HG02840 (cell line): ENCODE results near the gene MALL.
"Not testable (repeated sequence)": the region's sequence is repeated elsewhere in the genome, so short reads cannot be mapped to it uniquely, and the experiment has no call there.

Experiments
- ATAC-seq: cut with Tn5 transposase; IDR thresholded peaks from one replicate; pipeline ENCODE4 v1.9.1; 2021; ENCODE audit warnings: mild to moderate bottlenecking, moderate library complexity, moderate number of reproducible peaks; ENCODE audit not compliant: unreplicated experiment, low FRiP score

The MALL gene

DNA sequence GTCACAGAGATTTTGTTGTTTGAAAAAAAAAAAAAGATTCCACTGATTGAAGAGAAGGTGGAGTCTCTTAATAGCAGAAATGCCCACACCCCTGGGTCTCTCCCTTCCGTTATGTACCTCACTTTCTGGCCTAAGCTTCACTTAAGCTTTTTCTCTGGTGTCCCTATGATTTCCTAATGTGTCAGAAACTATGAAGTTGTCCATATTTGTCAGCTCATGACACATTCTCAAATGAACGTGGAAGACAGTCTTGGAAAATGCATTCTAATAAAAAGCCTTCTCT lies 5.4 kb upstream of the MALL start:
- no peak for ATAC-seq

DNA sequence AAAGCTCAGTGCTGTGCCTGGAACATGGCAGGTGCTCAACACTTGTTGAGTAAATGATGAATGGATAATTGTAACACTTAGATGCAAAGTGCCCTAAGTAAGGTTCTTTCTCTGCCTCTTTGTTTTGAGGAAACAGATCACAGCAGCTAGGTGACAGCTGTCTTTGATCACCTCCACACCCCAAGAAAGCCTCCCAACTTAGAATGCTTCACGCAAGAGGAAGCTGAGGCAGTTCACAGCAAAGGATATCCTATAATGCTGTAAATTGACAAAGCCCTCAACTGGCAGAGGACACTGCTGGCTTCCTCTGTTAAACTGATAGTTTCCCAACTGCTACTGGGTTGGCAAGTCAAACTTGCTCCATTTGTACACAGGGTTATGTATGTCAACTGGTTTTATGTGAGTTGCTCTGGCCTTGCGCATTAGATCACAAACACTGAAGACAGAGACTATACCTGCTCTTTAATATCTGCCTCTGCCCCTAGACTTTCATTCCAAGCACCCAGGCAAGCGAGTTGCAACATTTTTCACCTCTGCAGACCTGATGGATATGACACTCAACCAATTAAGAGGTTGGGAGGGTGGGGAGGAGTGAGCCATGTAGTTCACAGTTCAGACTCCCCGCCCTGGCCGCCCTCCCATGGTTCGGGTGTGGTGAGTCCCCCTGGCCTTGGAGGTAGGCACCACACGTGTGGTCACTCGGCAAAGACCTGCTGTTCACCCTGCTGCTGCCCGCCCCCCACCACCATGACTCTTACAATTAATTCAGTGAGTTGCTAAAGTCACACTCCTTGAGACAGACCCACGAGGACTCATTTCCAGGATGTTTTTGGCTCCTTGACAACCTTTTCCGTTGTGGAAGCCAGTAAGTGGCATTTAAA lies 4.8 kb upstream of the MALL start:
- ATAC-seq: no peak

DNA sequence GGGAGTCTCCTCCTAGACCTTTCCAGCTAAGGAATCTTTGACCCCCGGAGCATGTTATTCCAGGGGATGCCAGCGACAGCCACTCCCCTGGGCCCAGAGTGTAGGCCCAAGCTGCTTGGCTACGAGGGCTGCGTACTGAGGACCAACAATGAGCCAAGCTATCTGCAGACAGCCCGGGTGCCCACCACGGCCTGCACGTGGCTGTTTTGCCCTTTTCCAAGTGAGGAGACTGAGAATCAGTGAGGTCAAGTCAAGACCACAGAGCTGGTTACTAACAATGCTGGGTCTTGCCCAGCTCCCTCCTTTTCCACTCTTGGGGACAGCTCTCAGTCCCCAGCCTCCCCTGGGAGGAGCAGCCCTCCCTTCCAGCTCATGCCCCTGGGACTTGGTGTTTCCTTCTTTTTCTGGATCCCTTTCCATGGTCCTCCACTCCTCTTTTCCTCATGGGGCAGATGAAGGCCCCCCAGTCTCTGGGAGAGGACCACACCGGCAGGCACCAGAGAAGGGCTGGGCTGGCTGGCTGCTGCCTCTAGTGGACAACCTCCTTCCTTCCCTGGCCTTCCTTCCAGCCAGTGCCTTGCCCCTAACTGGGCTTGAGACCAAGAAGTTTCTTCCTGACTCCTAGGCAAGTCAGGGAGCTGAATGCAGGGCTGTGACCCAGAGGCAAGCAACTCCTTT lies 550 bp upstream of the MALL start:
- no peak for ATAC-seq

DNA sequence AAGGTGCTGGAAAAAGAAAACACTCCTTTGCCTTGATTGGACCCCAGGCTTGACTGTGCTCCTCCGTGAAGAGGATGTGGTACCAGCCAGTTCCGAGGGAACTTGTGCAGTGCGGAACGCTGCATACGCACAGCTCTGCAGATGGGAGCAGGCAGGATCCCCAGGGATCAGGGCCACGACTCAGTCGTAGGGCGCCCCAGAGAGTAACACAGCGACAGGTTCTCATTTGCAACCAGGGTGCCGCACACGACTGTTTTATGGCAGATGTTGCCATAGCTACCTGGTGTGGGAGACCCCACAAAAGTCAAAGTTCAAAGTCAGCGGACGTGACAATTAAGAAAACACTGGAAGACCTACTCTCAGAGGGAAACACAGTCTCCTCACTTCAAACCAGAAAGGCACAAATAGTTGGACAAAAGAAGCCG lies 779 bp downstream of the MALL start:
- ATAC-seq: no peak

DNA sequence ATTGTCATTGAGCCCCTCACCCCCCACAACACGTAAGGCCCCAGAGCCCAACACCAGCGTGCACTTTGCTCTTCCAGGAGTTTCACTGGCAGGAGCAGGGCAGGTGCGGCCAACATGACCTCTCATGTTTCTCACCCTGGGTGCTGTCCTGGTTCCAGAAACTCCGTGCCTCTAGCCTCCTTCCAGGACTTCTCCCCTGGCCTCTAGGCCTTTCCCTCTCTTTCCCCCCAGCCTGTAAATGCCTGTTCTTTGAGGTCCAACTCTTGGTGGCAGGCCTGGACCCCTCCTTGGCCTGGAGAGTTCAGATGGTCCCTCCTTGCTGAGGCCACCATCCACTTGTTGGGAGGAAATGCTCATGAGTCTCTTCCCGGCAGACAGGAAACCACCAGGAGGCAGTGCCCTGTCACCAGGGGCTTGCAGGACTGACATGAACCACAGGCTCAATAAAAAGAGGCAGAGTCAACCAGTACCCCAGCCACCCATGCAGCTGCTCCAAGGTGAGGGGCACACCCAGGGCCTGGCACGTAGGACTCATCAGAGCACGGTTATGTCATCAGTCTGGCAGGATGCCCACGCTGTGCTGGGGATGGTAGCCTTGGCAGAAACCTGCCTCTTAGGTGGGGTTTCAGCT lies 1.5 kb downstream of the MALL start:
- no peak for ATAC-seq

DNA sequence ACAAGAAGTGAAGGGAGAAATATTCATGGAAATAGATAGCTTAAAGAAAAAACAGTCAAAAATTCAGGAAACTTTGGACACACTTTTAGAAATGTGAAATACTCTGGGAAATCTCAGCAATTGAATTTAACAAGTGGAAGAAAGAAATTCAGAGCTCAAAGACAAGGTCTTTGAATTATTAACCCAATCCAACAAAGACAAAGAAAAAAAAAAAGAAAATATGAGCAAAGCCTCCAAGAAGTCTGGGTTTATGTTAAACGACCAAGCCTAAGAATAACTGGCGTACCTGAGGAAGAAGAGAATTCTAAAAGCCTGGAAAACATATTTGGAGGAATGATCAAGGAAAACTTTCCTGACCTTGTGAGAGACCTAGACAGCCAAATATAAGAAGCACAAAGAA lies 7.3 kb downstream of the MALL start:
- ATAC-seq: not testable (repeated sequence)

DNA sequence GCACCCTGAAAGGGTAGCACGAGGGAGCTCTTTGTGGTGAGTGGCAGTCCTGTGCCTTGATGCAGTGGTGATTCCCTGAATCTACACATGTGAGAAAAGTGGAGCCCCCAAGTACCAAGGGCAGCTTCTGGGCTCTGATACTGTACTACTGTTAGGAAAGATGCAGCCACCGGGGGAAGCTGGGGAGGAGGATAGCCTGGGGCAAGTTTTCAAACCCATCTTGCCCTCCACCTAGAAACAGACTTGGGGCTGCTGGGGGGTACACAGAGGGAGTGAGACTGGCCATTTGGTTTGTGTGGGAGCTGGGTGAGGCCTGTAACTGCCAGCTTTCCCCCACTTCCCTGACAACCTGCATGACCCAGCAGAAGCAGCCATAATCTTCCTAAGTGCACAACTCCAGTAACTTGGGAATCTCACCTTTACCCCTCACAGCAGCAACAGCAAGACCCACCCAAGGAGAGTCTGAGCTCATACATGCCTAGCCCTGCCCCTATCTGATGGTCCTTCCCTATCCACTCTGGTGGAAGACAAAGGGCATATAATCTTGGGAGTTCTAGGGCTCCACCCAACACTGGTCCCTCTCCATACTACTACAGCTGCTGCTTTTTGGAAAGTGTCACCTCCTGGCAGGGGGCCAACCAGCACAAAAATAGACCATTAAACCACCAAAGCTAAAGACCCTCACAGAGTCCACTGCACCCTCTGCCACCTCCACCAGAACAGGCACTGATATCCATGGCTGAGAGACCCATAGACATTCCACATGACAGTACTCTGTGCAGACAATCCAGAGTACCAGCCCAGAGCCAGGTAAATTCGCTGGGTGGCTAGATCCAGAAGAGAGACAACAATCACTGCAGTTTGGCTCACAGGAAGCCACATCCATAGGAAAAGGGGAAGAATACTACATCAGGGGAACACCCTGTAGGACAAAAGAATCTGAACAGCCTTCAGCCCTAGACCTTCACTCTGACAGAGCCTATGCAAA lies 8.2 kb downstream of the MALL start:
- no peak for ATAC-seq

DNA sequence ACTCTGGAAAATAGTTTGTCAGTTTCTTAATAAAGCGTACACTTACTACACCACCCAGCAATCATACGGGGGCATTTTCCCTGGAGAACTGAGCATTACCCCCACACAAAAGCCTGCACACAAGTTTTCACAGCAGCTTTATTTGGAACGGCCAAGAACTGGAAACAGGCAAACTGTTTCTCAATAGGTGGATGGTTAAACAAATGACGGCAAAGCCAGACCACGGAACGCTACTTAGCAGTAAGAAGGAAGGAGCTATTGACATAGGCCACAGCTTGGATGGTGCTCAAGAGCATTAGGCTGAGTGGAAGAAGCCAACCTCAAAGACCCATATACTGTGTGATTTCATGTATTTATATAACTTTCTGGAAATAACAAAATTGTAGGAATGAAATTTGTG lies 9.0 kb downstream of the MALL start:
- no peak for ATAC-seq

- no peak for ATAC-seq
Observed at GRCh38 chr2:110105608-110106467, 9.8 kb downstream of the MALL start.

DNA sequence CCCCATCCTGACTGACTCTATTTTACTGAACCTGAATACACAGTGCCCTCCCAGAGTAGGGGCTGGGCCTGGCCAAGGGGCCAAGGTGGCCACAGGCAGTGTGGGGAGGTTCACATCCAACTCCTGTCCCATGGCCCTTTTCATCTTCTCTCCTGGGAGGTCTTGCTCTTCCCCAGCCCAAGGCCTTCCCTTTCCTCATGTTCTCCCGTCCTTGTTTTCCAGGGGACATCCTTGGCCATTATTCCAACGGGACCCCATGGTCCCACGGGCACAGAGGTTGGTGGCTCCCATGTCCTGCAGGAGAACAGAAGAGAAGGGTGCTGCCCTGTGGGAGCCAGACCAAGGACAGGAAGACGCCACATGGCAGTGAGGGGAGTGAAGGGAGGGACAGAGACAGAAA lies 10.4 kb downstream of the MALL start:
- ATAC-seq: no peak

DNA sequence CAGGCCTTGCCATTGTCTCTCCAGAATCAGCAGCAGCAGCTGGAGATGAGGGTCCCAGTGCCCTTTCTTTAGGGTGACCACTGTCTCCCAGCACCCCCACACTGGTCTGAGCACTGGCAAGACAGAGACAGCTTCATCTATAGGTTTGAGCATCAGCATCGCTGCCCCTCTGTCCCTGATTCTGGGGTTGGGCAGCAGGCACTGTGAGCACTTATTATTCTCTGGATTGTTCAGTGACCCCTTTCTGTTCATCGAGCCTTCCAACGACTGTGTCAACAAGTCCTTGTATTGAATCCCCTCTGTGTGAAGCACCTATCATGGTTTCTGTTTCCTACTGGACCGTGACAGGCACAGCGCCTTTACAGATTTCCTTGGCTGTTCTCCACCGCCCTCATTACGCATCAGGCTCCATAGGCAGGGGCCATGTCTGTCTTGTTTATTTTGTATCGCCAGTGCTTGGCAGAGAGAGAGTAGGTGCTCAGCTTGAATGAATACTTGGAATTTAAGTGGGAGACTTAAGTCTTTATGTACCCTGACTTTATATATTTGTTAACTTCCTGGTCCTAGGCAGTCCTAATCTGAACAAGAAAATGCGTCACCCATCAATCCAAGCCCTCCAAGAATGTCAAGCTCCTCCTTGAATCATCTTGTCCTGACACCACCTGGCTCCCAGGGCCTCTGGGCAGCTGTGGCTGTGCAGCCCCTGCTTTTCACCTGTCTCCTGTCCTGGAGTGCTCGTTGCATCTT lies 11.4 kb downstream of the MALL start:
- no peak for ATAC-seq

DNA sequence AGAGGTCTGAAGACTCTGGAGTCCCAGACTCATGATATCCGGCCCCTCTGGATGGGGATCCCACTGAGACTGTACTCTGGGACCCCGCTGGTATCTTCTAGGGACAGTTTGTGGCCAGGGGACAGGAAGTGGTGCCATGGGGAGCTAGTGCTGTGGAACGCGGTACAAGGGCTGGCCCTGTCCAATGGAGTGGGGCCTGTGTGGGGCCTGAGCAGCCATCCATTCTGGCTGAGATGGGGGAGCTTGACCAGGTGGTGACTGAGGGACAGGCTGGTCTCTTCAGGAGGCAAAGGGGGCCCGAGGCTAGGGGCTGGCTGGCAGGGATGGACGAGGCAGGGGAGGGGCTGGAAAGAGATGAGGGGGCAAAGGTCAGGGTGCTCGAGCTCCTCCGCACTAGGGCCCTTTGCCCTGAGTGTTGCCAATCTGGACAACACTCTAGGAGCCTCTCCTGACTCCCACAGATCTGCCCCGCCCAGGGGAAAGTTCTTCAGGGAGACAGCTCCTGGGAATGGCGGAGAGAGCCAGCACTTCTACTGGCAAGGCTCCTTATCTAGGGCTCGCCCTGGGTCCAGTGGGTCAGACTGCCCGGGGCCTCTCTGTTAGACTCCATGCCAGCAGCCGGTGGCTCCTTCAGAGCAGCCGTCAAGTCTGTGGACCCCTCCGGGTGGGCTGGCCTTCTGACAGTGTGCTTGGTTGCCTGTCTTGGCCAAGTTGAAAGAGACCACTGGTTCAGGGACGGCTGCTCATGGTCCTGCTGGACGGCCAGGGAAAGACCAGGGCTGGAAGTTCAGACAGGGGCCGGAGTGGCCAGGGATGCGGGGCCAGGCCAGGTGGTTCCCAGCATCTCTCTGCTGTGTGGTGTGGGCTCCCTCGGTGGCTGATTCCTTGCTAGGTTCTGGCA lies 12.3 kb downstream of the MALL start:
- ATAC-seq: no peak

- ATAC-seq: no peak
Observed at GRCh38 chr2:110101901-110102803, 13.5 kb downstream of the MALL start.

GRCh38 chr2:110101280-110101844 lies 14.3 kb downstream of the MALL start:
- no peak for ATAC-seq

GRCh38 chr2:110100880-110101279 lies 14.7 kb downstream of the MALL start:
- ATAC-seq: not testable (repeated sequence)

DNA sequence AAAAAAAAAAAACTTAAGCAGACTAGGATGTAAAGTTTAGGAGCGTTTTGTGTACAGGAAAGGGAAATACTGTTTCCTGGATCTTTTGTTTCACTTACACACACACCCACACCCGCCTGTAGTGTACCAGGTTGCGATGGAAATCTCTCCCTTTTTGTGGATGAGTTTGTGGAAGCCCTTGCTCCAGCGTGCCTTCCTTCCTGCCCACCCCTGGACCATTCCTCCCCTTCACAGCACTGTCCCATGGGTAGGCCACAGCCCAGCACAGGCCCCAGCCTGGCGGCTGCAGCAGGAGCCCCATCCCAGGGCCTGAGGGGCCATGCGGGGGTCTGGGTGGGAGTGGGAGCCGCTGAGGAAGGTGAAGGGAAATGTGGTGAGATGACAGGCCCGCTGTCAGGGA lies 15.1 kb downstream of the MALL start:
- ATAC-seq: no peak
